Raji (cell line): ENCODE results near the gene ADAM33.

Experiments
- POLR2A ChIP-seq: IDR thresholded peaks from 2 replicates; pipeline ENCODE4 v1.6.1; 2011; ENCODE audit warnings: low read depth, low read length, control low read depth; ENCODE audit not compliant: insufficient read depth

The ADAM33 gene

DNA sequence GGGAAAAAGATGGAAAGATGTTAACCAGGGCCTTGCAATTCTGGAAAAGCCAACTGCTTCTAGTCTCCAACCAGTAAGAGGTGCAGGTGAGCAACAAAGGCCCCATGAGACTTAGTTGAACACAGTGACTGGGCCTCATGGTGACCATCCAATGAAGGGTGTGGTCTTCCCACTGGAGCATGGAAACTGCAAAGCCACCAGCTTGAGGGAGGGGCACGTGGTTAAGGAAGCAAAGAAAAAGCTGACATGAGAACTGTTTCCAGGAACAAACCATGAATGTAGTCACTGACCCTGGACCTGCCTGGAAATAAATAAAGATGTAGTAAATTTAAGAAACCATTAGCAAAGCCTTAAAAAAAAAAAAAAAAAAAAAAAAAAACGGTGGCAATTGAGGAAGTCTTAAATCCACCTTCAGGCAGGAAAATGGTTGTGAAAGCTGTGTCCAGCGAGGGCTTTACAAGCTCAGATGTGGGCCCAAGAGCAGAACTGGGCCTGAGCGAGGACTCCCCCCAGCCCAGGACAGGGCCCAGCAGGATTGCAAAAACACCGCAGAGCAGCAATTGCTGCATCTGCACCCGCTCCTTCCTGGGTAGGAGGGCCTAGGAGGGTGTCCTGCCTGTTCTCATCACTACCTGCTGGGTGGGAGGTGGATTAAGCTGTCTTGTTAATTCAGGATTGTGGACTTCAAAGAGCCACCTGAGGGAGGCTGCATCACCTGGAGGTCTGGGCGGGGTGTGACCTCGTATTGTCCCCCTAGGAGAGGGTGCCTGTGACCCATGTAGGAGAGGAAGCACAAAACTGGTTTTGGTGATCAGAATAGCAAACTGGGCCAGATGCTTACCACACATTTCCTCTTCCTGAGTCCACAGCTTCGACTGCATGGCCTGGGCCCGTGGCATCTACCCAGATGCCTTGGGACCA, 28.9 kb downstream of the ADAM33 start:
- no peak for TF ChIP-seq POLR2A

- no peak for TF ChIP-seq POLR2A
These were observed 29.6 kb downstream of the ADAM33 start for GRCh38 chr20:3652221-3652620.

GRCh38 chr20:3651204-3651962, 30.4 kb downstream of the ADAM33 start:
- TF ChIP-seq POLR2A = no peak

DNA sequence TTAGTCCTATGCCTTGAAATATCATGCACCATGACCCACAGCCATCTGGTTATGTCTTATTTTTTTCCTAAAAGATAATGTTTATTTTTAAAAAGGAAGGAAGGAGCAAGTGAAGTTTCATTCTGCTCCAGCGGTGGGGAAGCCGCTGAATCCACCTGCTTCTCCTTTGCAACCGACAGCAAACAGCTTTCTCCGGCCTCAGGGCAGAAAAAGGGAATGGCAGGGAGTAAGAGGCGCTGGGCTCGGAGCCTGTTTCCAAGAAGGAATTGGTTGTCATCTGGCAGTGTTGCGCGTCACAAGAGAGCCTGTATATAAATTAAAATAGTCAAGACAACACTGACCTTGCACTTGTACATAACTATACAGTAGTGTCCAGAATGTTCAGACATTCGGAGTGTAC, 32.9 kb downstream of the ADAM33 start:
- TF ChIP-seq POLR2A = no peak

DNA sequence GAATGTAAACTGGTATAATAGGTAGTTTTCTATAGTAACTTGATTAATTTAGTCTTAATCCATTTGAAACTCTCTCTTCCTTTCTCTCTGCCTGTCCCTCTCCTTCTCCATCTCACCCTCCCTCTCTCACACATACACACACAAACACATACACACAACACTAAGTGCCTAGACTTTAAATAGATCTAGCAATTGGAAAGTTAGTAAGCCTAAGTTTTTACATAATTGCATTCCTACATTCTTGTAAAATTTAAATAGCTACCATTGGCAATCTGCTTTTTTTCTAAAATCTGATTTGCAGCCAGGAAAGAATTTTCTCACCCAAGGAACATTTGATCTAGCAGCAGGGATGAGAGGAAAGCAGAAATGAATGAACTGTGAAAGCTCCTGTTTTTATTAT, 34.3 kb downstream of the ADAM33 start:
- TF ChIP-seq POLR2A = no peak

DNA sequence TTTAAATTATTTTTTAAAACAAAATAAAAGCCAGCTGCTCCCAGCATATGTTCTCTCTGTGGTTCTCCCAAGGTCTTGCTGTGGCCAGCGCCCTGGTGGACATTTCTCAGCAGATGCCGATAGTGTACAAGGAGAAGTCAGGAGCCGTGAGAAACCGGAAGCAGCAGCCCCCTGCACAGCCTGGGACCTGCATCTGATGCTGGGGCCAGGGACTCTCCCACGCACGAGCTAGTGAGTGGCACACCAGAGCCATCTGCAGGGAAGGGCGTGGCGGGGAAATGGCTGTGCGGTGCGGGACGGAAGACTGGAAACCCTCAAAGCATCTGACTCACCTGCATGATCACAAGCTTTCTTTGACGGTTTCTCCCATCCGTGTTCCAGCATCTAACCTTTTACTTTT, 35.2 kb downstream of the ADAM33 start:
- TF ChIP-seq POLR2A = no peak

- no peak for TF ChIP-seq POLR2A
These were observed 35.8 kb downstream of the ADAM33 start for GRCh38 chr20:3646067-3646440.

GRCh38 chr20:3645309-3646066, 36.3 kb downstream of the ADAM33 start:
- TF ChIP-seq POLR2A = no peak

DNA sequence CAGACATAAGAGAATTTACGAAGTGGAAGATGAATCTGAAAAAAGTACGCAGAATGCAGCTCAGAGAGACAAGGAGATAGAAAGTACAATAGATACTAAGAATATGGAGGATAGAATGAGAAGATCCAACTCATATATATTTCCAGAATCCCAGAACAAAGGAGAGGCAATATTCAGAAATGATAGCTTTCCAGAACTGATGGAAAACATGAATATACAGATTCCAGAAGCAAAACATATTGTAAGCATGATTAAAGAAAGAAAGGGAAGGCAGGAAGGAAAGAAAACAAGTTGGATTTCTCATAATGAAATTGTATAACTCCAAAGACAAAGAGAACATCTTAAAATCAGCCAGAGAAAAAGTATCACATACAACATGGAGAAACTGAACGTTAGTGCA, 41.6 kb downstream of the ADAM33 start:
- TF ChIP-seq POLR2A = no peak

- TF ChIP-seq POLR2A = no peak
These were observed 46.5 kb downstream of the ADAM33 start for GRCh38 chr20:3635346-3635745.

- TF ChIP-seq POLR2A = no peak
These were observed 47.8 kb downstream of the ADAM33 start for GRCh38 chr20:3633913-3634478.

- no peak for TF ChIP-seq POLR2A
These were observed 49.4 kb downstream of the ADAM33 start for GRCh38 chr20:3632311-3633004.

DNA sequence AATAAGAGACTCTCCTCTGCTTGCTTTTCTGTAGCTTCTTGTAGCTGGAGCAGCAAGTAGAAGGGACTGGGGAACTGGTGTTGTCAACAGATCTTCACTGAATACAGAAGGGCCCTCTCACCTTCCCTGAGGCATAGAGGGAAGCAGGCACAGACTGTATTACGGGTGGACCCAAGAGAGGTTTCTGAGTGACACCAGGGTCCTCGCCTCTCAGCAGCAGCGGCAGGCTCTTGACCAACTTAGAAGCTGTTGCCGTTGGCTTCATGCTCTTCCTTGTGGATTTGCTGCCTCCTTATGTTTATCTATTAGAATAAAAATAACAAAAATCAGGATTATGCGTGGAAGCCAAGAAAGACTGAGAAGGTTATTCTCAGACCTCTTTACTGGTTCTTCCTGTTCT, 50.3 kb downstream of the ADAM33 start:
- no peak for TF ChIP-seq POLR2A

DNA sequence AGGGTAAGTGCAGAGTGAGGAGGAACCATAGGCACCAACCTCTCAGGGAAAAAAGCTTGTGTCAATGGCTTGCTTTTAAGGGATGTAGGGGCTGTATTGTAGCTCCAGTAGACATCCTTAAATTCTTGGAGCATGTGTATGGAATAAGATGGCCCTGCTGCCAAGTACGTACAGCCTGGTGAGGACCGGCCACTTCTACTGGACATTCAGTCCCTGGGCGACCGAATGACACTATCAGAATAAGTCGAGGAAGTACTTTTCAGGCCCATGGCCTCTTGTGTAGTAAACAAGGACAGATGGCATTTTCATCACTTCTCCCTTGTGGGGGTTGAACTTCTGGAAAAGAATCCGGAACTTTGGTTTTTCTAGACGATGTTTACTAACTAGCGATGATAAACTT, 51.4 kb downstream of the ADAM33 start:
- no peak for TF ChIP-seq POLR2A

GRCh38 chr20:3629893-3630292, 51.9 kb downstream of the ADAM33 start:
- TF ChIP-seq POLR2A = no peak
